Measurements from ENCODE around the gene CFAP299.

DNA sequence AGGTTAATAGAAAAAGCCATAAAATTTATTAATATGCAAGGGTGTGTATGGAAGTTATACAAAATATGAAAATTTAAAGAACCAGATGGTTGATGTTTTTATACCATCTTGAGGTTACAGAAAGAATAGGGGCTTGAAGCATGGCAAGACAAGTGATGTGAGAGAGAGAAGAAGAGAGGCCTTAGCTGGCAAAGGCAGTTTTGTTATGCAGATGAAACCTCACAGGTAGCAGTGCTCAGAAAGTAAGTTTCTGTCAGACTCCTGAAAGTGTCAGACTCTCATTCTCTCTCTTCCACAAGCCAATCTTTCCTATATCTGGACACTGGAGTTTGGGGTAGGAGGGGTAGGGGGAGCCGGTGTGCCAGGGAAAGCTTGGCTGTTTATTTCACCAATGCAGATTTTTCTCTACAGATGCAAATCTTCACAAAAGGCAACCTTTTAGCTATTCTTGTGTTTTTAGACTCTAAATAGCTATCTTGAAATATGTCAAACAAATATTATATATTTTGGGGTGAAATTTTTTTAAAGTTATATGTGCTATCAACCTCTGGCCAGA, 124.5 kb downstream of the CFAP299 start:
- TF ChIP-seq, protein P1, sequence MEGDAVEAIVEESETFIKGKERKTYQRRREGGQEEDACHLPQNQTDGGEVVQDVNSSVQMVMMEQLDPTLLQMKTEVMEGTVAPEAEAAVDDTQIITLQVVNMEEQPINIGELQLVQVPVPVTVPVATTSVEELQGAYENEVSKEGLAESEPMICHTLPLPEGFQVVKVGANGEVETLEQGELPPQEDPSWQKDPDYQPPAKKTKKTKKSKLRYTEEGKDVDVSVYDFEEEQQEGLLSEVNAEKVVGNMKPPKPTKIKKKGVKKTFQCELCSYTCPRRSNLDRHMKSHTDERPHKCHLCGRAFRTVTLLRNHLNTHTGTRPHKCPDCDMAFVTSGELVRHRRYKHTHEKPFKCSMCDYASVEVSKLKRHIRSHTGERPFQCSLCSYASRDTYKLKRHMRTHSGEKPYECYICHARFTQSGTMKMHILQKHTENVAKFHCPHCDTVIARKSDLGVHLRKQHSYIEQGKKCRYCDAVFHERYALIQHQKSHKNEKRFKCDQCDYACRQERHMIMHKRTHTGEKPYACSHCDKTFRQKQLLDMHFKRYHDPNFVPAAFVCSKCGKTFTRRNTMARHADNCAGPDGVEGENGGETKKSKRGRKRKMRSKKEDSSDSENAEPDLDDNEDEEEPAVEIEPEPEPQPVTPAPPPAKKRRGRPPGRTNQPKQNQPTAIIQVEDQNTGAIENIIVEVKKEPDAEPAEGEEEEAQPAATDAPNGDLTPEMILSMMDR (IDR thresholded peaks at IDR 0.05; ENCODE audit: insufficient read depth, low read length, poor library complexity, severe bottlenecking) = no peak
- no peak for TF ChIP-seq EZH2phosphoT487 (conservative IDR thresholded peaks at IDR 0.05; ENCODE audit: low read length)
